HG03439 (cell line): ENCODE data around the gene APEH.

Experiments
- ATAC-seq: cut with Tn5 transposase; IDR thresholded peaks from one replicate; pipeline ENCODE4 v1.9.1; 2021; ENCODE audit warnings: mild to moderate bottlenecking, moderate library complexity; ENCODE audit not compliant: unreplicated experiment

Gene APEH

GRCh38 chr3:49650177-49650576, 24.0 kb upstream of the APEH start:
- ATAC-seq = no peak

GRCh38 chr3:49650637-49651036, 23.5 kb upstream of the APEH start:
- ATAC-seq = no peak

- ATAC-seq = no peak
Observed at GRCh38 chr3:49652218-49652902, 21.8 kb upstream of the APEH start.

GRCh38 chr3:49652903-49653415, 21.2 kb upstream of the APEH start:
- ATAC-seq = no peak

GRCh38 chr3:49653621-49654020, 20.5 kb upstream of the APEH start:
- no peak for ATAC-seq

GRCh38 chr3:49654176-49654825, 19.9 kb upstream of the APEH start:
- no peak for ATAC-seq

GRCh38 chr3:49654955-49655556, 19.1 kb upstream of the APEH start:
- ATAC-seq = no peak

GRCh38 chr3:49655731-49656285, 18.3 kb upstream of the APEH start:
- no peak for ATAC-seq

- ATAC-seq = no peak
Observed at GRCh38 chr3:49656541-49657112, 17.5 kb upstream of the APEH start.

- ATAC-seq = no peak
Observed at GRCh38 chr3:49657208-49657915, 16.8 kb upstream of the APEH start.

- ATAC-seq = no peak
Observed at GRCh38 chr3:49658711-49659110, 15.4 kb upstream of the APEH start.

- no peak for ATAC-seq
Observed at GRCh38 chr3:49659756-49660155, 14.4 kb upstream of the APEH start.

- ATAC-seq = no peak
Observed at GRCh38 chr3:49661281-49661680, 12.9 kb upstream of the APEH start.

GRCh38 chr3:49662021-49662420, 12.1 kb upstream of the APEH start:
- ATAC-seq = no peak

- no peak for ATAC-seq
Observed at GRCh38 chr3:49662720-49663413, 11.3 kb upstream of the APEH start.

GRCh38 chr3:49663831-49664230, 10.3 kb upstream of the APEH start:
- no peak for ATAC-seq

- ATAC-seq = no peak
Observed at GRCh38 chr3:49664300-49664699, 9.9 kb upstream of the APEH start.

- ATAC-seq = no peak
Observed at GRCh38 chr3:49665822-49666519, 8.2 kb upstream of the APEH start.

GRCh38 chr3:49666592-49666991, 7.6 kb upstream of the APEH start:
- ATAC-seq = no peak
